Mucosa of stomach (tissue), 1 donor: ENCODE measurements around the gene ALG8.

ENCODE experiments used
- H3K27me3 ChIP-seq: one replicate; pipeline ENCODE4 v1.7.0; 2013; ENCODE audit warnings: mild to moderate bottlenecking, low read length; ENCODE audit not compliant: control insufficient read depth, insufficient read depth
- H3K36me3 ChIP-seq: one replicate; pipeline ENCODE4 v1.7.0; 2013; ENCODE audit warnings: low read length; ENCODE audit not compliant: control insufficient read depth, insufficient read depth
- H3K4me1 ChIP-seq: one replicate; pipeline ENCODE4 v1.7.0; 2013; ENCODE audit warnings: mild to moderate bottlenecking, low read length; ENCODE audit not compliant: control insufficient read depth, insufficient read depth
- H3K4me3 ChIP-seq: one replicate; pipeline ENCODE4 v1.7.0; 2013; ENCODE audit warnings: low read length
- H3K9ac ChIP-seq: one replicate; pipeline ENCODE4 v1.7.0; 2013; ENCODE audit warnings: mild to moderate bottlenecking, low read length, moderate library complexity
- H3K9me3 ChIP-seq: one replicate; pipeline ENCODE4 v1.7.0; 2013; ENCODE audit warnings: mild to moderate bottlenecking, low read length, moderate library complexity; ENCODE audit not compliant: control insufficient read depth
- donor health status: Pancreatic carcinoma.

Gene ALG8

GRCh38 chr11:78170874-78171549 is 31.6 kb upstream of the ALG8 start:
- Histone ChIP-seq H3K9me3 (no peaks in the 10 kb centered on the region), H3K9ac (no peak overlapping the region), H3K4me3 (no peak overlapping the region), H3K27me3 (no peaks in the 10 kb centered on the region), H3K36me3 (peaks cover 7% of the 10 kb centered on the region), H3K4me1 (peaks cover 12% of the 10 kb centered on the region)

- no peak overlapping the region for H3K4me3 ChIP-seq
- H3K9me3 ChIP-seq: no peaks in the 10 kb centered on the region
- H3K27me3 ChIP-seq: no peaks in the 10 kb centered on the region
- peaks cover 7% of the 10 kb centered on the region for H3K36me3 ChIP-seq
- no peak overlapping the region for H3K9ac ChIP-seq
- H3K4me1 ChIP-seq: peaks cover 12% of the 10 kb centered on the region
Measured at GRCh38 chr11:78170413-78170812, 31.0 kb upstream of the ALG8 start.

GRCh38 chr11:78168539-78169477 is 29.4 kb upstream of the ALG8 start:
- Histone ChIP-seq H3K4me3 (no peak overlapping the region), H3K4me1 (peaks cover 12% of the 10 kb centered on the region), H3K27me3 (no peaks in the 10 kb centered on the region), H3K36me3 (peaks cover 7% of the 10 kb centered on the region), H3K9ac (no peak overlapping the region), H3K9me3 (no peaks in the 10 kb centered on the region)

- H3K9me3 ChIP-seq: no peaks in the 10 kb centered on the region
- peaks cover 12% of the 10 kb centered on the region for H3K4me1 ChIP-seq
- H3K9ac ChIP-seq: no peak overlapping the region
- H3K27me3 ChIP-seq: no peaks in the 10 kb centered on the region
- H3K4me3 ChIP-seq: no peak overlapping the region
- no peaks in the 10 kb centered on the region for H3K36me3 ChIP-seq
Measured at GRCh38 chr11:78166855-78167469, 27.5 kb upstream of the ALG8 start.

GRCh38 chr11:78164471-78164870 is 25.0 kb upstream of the ALG8 start:
- peaks cover 12% of the 10 kb centered on the region for H3K4me1 ChIP-seq
- no peaks in the 10 kb centered on the region for H3K9me3 ChIP-seq

GRCh38 chr11:78163828-78164227 is 24.4 kb upstream of the ALG8 start:
- Histone ChIP-seq H3K27me3 (no peaks in the 10 kb centered on the region), H3K9ac (no peak overlapping the region), H3K9me3 (no peaks in the 10 kb centered on the region), H3K36me3 (no peaks in the 10 kb centered on the region), H3K4me3 (no peak overlapping the region), H3K4me1 (peaks cover 8% of the 10 kb centered on the region)

More at GRCh38 chr11:78164471-78164870, 25.0 kb upstream of the ALG8 start:
- Histone ChIP-seq H3K4me3 (no peak overlapping the region), H3K27me3 (no peaks in the 10 kb centered on the region), H3K9ac (no peak overlapping the region), H3K36me3 (no peaks in the 10 kb centered on the region)

- Histone ChIP-seq H3K4me1 (no peaks in the 10 kb centered on the region), H3K9ac (no peak overlapping the region), H3K27me3 (no peaks in the 10 kb centered on the region), H3K36me3 (no peaks in the 10 kb centered on the region), H3K4me3 (no peak overlapping the region), H3K9me3 (no peaks in the 10 kb centered on the region)
Measured at GRCh38 chr11:78161962-78162371, 22.5 kb upstream of the ALG8 start.

GRCh38 chr11:78161346-78161745 is 21.9 kb upstream of the ALG8 start:
- Histone ChIP-seq H3K9me3 (no peaks in the 10 kb centered on the region), H3K27me3 (no peaks in the 10 kb centered on the region), H3K4me3 (no peak overlapping the region), H3K36me3 (no peaks in the 10 kb centered on the region), H3K4me1 (peaks cover 5% of the 10 kb centered on the region), H3K9ac (no peak overlapping the region)

GRCh38 chr11:78160557-78160956 is 21.1 kb upstream of the ALG8 start:
- Histone ChIP-seq H3K9me3 (no peaks in the 10 kb centered on the region), H3K4me1 (peaks cover 8% of the 10 kb centered on the region), H3K9ac (no peak overlapping the region), H3K27me3 (no peaks in the 10 kb centered on the region), H3K4me3 (no peak overlapping the region), H3K36me3 (no peaks in the 10 kb centered on the region)

GRCh38 chr11:78158987-78159652 is 19.7 kb upstream of the ALG8 start:
- H3K27me3 ChIP-seq: no peaks in the 10 kb centered on the region
- peaks cover 8% of the 10 kb centered on the region for H3K4me1 ChIP-seq
- H3K9me3 ChIP-seq: no peaks in the 10 kb centered on the region
- no peak overlapping the region for H3K9ac ChIP-seq
- no peak overlapping the region for H3K4me3 ChIP-seq
- H3K36me3 ChIP-seq: no peaks in the 10 kb centered on the region

- H3K9me3 ChIP-seq: no peaks in the 10 kb centered on the region
- no peaks in the 10 kb centered on the region for H3K36me3 ChIP-seq
- H3K4me3 ChIP-seq: no peak overlapping the region
- H3K4me1 ChIP-seq: peaks cover 8% of the 10 kb centered on the region
- H3K27me3 ChIP-seq: no peaks in the 10 kb centered on the region
- H3K9ac ChIP-seq: no peak overlapping the region
Measured at GRCh38 chr11:78156127-78156844, 16.9 kb upstream of the ALG8 start.
